ENCODE data around the gene CEP57. TPM values are rescaled to one million over a fixed set of nuclear protein-coding genes. Genes with fewer than 3 reads are reported as not detected.

The CEP57 gene
- total and polyA plus RNA-seq, 2 of the 13 experiments (the other 11 are each of a cell fraction or from before 2014, with no cell fraction given): 34.3 to 59.4 TPM

GRCh38 chr11:95795627-95796295 is 5.5 kb downstream of the CEP57 start:
- Histone ChIP-seq H3K79me2 (ENCODE audit: insufficient read depth, low read length) (peaks cover 74% of the 10 kb centered on the region), H3K36me3 (replicated peaks in 1 of 2; ENCODE audit: control insufficient read depth in 1 of 2, insufficient read depth in 2 of 2, low read length in 2 of 2) (peaks cover 4 to 18% of the 10 kb centered on the region in 2 experiments; a peak in 4 of 5 replicates), H4K20me1 (ENCODE audit: insufficient read depth, low read length) (no peaks in the 10 kb centered on the region; the same call in 1 of the 2 replicates), H3K9ac (ENCODE audit: insufficient read depth, low read depth, low read length) (no peak overlapping the region), H3K27me3 (ENCODE audit: control insufficient read depth in 1 of 2, insufficient read depth in 2 of 2, low read length in 2 of 2) (no peaks in the 10 kb centered on the region; a peak in 1 of 5 replicates), H3K4me2 (ENCODE audit: low read depth, low read length) (peak overlapping the region; percentile 33), H2AFZ (ENCODE audit: low read length) (no peak overlapping the region), H3K27ac (ENCODE audit: extremely low read length, insufficient read depth, low read length) (no peak overlapping the region), H3K4me1 (ENCODE audit: insufficient read depth, low read length) (peaks cover 47% of the 10 kb centered on the region), H3K9me3 (ENCODE audit: low read length) (no peaks in the 10 kb centered on the region), H3K4me3 (replicated peaks in 1 of 3; ENCODE audit: insufficient read depth in 1 of 3, low read depth in 2 of 3, low read length in 3 of 3) (no peak overlapping the region)
- DNase-seq (ENCODE audit: low spot score) (peak; percentile 13), ATAC-seq (no peak), FAIRE-seq (no peak)
- in situ Hi-C loops (cut with HindIII; ENCODE audit: extremely low pct_ligation_motif_present, low pct_unique_long_range_greater_than_20kb): no loop called here
- WGBS (ENCODE audit: low lambda C conversion rate): 61% methylated on average over 3 of the region's 3 CpGs
- TF ChIP-seq MYPOP (CRISPR knock-in tag; IDR thresholded peaks at IDR 0.05) (no peak), ARID3A (IDR thresholded peaks at IDR 0.05; ENCODE audit: low read depth, low read length) (0 out of 2 replicates have a peak, but pooled peaks have one; percentile 13), MTF2 (CRISPR knock-in tag; IDR thresholded peaks at IDR 0.05; ENCODE audit: borderline replicate concordance) (no peak), ZNF678 (CRISPR knock-in tag; IDR thresholded peaks at IDR 0.05) (no peak), MIXL1 (CRISPR knock-in tag; IDR thresholded peaks at IDR 0.05) (0 out of 2 replicates have a peak, but pooled peaks have one; percentile 37), PRDM15 (CRISPR knock-in tag; IDR thresholded peaks at IDR 0.05) (no peak), MAZ (IDR thresholded peaks at IDR 0.05; ENCODE audit: borderline replicate concordance, low read depth, low read length) (no peak), MAZ (CRISPR knock-in tag; IDR thresholded peaks at IDR 0.05; ENCODE audit: low read depth) (no peak), PAXIP1 (CRISPR knock-in tag; conservative IDR thresholded peaks at IDR 0.05) (peak; percentile 34; the same call in 1 of the 2 replicates)
- intact Hi-C loops (cut with micrococcal nuclease; ENCODE audit: unreplicated experiment): no loop called here
- ChIA-PET POLR2A (no interaction called here), CTCF (ENCODE audit: low intra/inter-chr PET ratio, low total read pairs) (no interaction called here)
- BruUV-seq (replicated peaks): no TSS peak
